Immature natural killer cell (primary cell): ENCODE data around the gene PSMA2. TPM values are rescaled to one million over a fixed set of nuclear protein-coding genes. Genes with fewer than 3 reads are reported as not detected.

Experiments used
- DNase-seq, 3 donors: peaks; one replicate each; pipeline ENCODE4 v3.0.0; 2022; ENCODE audit warnings: mixed read lengths in 1 of 3
- H3K27ac Mint-ChIP-seq, 6 donors: one replicate each; pipeline ENCODE4 v1.8.0; 2020; ENCODE audit warnings: mixed read lengths in 6 of 6, mild to moderate bottlenecking in 5 of 6, inconsistent platforms in 4 of 6, moderate library complexity in 3 of 6
- H3K27me3 Mint-ChIP-seq, 3 donors: one replicate each; pipeline ENCODE4 v1.8.0; 2020 to 2021; ENCODE audit warnings: low read depth in 3 of 3, mild to moderate bottlenecking in 3 of 3, mixed read lengths in 3 of 3, moderate library complexity in 3 of 3, inconsistent platforms in 1 of 3
- H3K36me3 Mint-ChIP-seq, 3 donors: one replicate each; pipeline ENCODE4 v1.8.0; 2020; ENCODE audit warnings: mixed read lengths in 3 of 3, inconsistent platforms in 2 of 3, mild to moderate bottlenecking in 2 of 3
- H3K4me1 Mint-ChIP-seq, 2 donors: one replicate each; pipeline ENCODE4 v1.8.0; 2020; ENCODE audit warnings: inconsistent platforms in 2 of 2, mild to moderate bottlenecking in 2 of 2, mixed read lengths in 2 of 2, moderate library complexity in 1 of 2
- H3K4me3 Mint-ChIP-seq, 5 donors: one replicate each; pipeline ENCODE4 v1.8.0; 2020; ENCODE audit warnings: mild to moderate bottlenecking in 5 of 5, mixed read lengths in 5 of 5, inconsistent platforms in 3 of 5, moderate library complexity in 3 of 5
- H3K9me3 Mint-ChIP-seq, 6 donors: one replicate each; pipeline ENCODE4 v1.8.0; 2020; ENCODE audit warnings: mild to moderate bottlenecking in 6 of 6, mixed read lengths in 6 of 6, inconsistent platforms in 4 of 6, moderate library complexity in 3 of 6
- polyA plus RNA-seq, 3 donors: library from polyadenylated mRNA; unstranded; fragments of 300-500 nt; fragmentation: Illumina TruSeq; gene quantifications; one replicate each; pipeline ENCODE4 v1.2.3, GENCODE V29; 2021

The PSMA2 gene
- polyA plus RNA-seq, 3 donors from 2014 or later = 234 to 348 (median 278) TPM

DNA sequence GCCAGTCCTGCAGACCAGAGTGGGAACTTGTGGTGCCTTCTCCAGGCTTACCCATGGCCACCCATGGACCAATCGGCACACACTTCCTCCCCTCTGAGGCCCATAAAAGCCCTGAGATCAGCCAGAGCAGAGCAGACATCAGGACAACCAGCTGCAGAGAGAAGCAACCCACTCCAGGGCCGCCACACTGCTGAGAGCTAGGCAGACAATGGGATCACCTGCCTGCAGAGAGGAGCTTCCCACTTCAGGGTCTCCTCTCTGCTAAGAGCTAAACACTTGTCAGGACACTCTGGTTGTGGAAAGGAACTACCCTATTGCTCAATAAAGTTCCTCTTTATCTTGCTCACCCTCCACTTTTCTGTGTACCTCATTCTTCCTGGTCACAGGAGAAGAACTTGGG lies 54.1 kb downstream of the PSMA2 start:
- H3K27ac Mint-ChIP-seq = no peak overlapping the region
- H3K4me1 Mint-ChIP-seq = no peaks in the 10 kb centered on the region
- no peaks in the 10 kb centered on the region for H3K36me3 Mint-ChIP-seq
- no peaks in the 10 kb centered on the region for H3K9me3 Mint-ChIP-seq
- H3K27me3 Mint-ChIP-seq = peaks cover 2% of the 10 kb centered on the region in 3 donors
- DNase-seq = no peak
- H3K4me3 Mint-ChIP-seq = no peak overlapping the region

DNA sequence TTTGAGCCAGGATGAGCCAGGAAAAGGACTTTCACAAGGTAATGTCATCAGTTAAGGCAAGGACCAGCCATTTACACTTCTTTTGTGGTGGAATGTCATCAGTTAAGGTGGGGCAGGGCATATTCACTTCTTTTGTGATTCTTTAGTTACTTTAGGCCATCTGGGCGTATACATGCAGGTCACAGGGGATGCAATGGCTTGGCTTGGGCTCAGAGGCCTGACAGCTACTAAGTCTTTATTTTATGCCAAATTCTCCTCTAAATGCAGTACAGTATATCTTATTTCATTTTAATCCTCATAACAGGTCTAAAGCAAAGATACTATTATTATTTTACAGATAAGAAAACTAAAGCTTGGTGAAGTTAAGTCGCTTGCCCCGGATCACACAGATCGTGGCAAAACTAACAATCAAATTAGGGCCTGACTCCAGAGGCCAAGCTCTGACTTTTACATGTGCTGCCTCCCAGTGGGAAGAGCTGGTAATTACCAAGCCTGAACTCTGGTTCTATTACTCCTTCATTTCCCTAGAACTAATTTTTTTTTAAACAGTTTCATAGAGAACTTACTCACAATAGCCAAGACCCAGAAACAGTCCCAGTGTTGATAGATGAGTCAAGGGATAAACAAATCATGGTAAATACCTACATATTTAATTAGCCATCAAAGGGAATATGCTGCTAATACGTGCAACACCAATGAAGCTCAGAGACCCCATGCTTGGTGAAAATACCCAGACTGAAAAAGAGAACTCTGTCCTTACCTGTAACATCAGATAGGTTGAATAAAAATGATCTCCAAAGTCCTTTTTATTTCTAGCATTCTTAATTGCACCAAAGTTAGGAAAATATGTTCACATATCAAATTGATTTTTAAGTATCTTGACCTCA lies 55.5 kb downstream of the PSMA2 start:
- Mint-ChIP-seq H3K4me1 (no peaks in the 10 kb centered on the region), H3K4me3 (no peak overlapping the region), H3K27ac (no peak overlapping the region), H3K36me3 (no peaks in the 10 kb centered on the region), H3K9me3 (no peaks in the 10 kb centered on the region), H3K27me3 (peaks cover 2 to 5% (median 2%) of the 10 kb centered on the region in 3 donors)
- DNase-seq = no peak

DNA sequence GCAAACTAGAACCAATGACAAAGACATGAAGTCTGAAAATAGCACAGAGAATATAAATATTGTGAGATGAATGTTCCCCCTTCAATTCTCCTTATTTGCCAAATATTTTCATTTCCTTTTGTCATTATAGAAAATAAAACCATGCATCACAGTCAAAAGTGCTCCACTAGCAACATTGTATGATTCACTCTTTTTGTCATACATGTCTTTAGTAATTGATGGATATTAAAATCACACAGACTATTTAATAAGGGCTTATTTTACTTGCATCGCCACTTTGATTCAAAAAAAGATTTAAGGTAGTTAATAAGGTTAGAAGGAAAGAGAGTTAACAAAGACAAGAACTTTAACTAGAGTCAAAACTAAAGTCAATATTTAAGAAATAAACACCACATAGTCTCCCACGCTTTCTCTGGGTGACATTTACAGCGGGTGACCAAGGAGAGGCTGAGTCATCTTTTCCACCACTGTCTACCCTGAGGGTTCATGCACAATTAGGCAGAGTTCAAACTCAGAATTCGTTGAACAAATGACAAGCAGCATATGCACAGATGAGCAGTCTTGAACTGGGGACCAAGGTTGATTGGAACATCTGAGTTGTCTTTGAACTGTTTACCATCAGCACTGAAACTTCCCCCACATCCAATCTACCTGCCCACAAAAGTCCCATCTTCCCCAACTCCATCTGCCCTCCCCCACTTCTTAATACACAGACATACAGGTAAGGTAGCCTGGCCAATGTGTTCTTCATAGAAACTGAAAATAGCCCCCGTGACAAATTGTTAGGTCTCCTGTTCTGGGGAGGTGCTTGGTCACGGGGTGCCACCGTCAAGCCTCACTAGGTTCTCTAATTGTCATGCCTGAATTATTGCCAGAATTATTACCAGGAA lies 62.6 kb downstream of the PSMA2 start:
- no peaks in the 10 kb centered on the region for H3K4me1 Mint-ChIP-seq
- H3K36me3 Mint-ChIP-seq = peaks cover 0 to 4% (median 0%) of the 10 kb centered on the region in 3 donors
- H3K27ac Mint-ChIP-seq = no peak overlapping the region
- H3K9me3 Mint-ChIP-seq = peaks cover 0 to 2% (median 0%) of the 10 kb centered on the region in 6 donors
- H3K4me3 Mint-ChIP-seq = no peak overlapping the region
- no peak for DNase-seq
- peaks cover 0 to 14% (median 5%) of the 10 kb centered on the region in 3 donors for H3K27me3 Mint-ChIP-seq

DNA sequence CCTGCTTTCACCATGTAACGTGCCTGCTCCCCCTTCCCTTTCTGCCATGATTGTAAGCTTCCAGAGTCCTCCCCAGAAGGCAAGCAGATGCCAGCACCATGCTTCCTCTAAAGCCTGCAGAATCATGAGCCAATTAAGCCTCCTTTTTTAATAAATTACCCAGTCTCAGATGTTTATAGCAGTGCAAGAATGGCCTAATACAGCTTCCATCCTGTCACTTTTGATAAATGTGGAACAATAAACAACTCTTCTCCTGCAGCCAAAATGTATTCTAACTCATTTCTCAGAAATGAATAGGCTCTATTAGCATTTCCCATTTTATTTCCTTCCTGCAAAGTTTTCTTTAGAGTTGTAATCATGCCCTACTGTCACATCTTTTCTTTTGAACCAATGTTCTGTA lies 63.5 kb downstream of the PSMA2 start:
- peaks cover 0 to 7% (median under 1%) of the 10 kb centered on the region in 6 donors for H3K9me3 Mint-ChIP-seq
- H3K4me1 Mint-ChIP-seq = no peaks in the 10 kb centered on the region
- H3K27ac Mint-ChIP-seq = no peak overlapping the region
- H3K27me3 Mint-ChIP-seq = peaks cover 0 to 20% (median 8%) of the 10 kb centered on the region in 3 donors
- peaks cover 0 to 4% (median 0%) of the 10 kb centered on the region in 3 donors for H3K36me3 Mint-ChIP-seq
- no peak overlapping the region for H3K4me3 Mint-ChIP-seq
- DNase-seq = no peak

Other genes with a start within 250 kb of the PSMA2 start
- gene C7orf25, start 20.1 kb downstream of the PSMA2 start, polyA plus RNA-seq = 10 to 100 TPM in 1 of 3 donors, 1 to 10 TPM in 1, under 1 TPM in 1; 0.39 to 17.7 (median 4.1) TPM
- gene MRPL32, start 202 bp upstream of the PSMA2 start, polyA plus RNA-seq = 10 to 100 TPM; 23.3 to 37.7 (median 24.1) TPM
- not detected for gene HECW1, start 180.5 kb upstream of the PSMA2 start, polyA plus RNA-seq